Inferior parietal cortex (tissue), 1 donor: ENCODE measurements around the gene KRTAP10-9.
"Not testable (repeated sequence)": the region's sequence is repeated elsewhere in the genome, so short reads cannot be mapped to it uniquely, and the experiment has no call there.

Experiments
- DNase-seq: peaks from one replicate; pipeline ENCODE4 v3.0.0-alpha.2; 2016; ENCODE audit errors: extremely low spot score

KRTAP10-9 gene

DNA sequence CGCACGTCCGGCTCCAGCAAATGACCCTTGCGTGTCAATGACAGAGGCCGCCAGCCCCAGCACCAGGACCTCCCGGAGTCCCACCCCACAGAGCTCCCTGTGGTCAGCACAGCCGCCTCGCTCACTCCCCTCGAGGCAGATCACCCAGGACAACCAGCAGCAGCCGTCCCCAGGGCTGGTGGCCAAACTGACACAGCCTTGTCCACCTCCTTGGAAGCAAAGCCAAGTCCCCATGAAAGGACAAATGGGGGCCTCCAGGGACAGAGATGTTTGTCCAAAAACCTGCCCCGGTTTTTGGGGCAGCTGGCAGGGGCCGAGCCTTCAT, 12.4 kb downstream of the KRTAP10-9 start:
- DNase-seq = no peak

DNA sequence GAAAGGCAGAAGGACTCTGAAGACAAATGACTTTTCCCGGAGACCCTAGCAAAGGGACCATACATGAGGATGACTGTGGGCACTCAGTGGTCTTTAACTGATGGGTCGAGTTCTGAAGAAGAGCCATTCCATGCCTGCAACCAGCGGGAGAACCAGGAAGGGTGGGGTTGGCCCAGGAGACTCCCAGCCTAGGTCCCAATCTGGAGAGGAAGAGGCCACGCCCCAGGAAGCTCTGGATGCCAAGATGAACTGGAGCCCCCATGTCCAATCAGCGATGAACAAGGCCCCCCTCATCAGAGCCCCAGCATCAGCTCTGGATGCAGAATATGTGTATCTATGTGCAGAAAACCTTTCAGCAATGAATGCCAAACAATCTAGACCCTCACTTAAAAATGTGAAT, 13.9 kb downstream of the KRTAP10-9 start:
- no peak for DNase-seq

DNA sequence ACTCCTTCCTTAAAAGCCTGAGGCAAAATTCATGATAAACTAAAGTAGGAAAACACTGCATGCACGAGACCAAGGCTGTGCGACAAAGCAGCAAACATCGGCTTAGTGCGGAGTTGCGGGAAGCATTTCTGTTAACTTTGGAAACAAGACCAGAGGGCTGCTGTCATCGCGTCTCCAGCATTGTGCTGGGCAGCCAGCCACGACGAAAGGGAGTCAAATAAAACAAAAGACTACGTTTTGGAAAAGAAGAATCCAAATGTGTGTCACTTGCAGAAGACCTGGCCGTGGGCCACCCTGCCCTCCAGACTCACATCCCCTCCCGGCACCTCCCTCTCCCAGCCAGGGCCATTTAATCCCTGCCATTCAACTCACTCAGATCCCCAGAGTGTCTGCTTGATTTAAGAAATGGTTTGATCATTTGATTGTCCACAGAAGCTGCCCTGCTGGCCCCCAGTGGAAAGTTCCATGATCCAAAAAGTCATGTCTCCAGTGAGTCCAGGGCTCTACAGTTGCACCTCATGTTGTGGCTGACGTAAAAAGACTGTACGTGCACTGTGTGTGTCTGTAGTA, 16.9 kb downstream of the KRTAP10-9 start:
- DNase-seq = no peak

DNA sequence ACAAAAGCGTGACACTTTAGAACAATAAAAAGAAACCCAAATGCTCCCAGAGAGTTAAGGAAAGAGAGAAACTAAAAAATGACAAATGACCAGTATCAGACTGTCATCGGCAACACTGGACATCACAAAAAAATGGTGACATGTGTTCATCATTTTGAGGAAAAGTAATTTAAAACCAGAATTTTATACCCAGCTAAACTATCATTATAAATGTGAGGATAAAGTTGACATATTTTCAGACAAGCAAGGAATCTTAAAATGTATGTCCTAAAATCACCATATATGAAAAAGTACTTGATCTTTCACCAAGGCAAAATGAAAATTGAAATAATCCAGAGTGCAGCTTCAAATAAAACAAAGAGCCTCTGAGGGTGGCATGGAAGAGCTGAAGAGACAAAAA, 18.0 kb downstream of the KRTAP10-9 start:
- no peak for DNase-seq

DNA sequence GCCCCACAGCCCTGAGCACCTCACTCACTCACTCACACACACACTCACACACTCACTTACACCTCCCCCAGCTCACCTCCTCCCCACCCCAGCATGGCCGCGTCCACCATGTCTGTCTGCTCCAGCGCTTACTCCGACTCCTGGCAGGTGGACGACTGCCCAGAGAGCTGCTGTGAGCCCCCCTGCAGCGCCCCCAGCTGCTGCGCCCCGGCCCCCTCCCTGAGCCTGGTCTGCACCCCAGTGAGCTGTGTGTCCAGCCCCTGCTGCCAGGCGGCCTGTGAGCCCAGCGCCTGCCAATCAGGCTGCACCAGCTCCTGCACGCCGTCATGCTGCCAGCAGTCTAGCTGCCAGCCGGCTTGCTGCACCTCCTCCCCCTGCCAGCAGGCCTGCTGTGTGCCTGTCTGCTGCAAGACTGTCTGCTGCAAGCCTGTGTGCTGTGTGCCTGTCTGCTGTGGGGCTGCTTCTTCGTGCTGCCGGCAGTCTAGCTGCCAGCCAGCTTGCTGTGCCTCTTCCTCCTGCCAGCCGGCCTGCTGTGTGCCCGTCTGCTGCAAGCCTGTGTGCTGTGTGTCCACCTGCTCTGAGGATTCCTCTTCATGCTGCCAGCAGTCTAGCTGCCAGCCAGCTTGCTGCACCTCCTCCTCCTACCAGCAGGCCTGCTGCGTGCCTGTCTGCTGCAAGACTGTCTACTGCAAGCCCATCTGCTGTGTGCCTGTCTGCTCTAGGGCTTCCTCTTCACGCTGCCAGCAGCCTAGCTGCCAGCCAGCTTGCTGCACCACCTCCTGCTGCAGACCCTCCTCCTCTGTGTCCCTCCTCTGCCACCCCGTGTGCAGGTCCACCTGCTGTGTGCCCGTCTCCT, 19.7 kb downstream of the KRTAP10-9 start, which contains the start of gene KRTAP10-11:
Gene KRTAP10-11, plus strand, starts transcription at position 49 of the 856 bp plus-strand sequence. Its CDS starts 45 bp downstream, at position 94.
- not testable (repeated sequence) for DNase-seq

DNA sequence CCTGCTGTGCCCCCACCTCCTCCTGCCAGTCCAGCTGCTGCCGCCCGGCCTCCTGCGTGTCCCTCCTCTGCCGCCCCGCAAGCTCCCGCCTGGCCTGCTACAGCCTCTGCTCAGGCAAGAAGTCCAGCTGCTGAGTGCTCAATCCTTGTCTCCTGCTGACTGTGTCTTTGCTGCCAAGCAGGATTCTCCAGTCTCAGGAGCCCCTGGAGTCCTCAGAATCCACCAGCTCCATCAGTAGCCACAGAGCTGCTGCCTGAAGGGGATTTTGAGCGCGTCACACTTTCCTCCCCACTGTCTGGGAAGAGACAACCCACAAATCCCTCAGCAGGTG, 20.3 kb downstream of the KRTAP10-9 start:
- no peak for DNase-seq

DNA sequence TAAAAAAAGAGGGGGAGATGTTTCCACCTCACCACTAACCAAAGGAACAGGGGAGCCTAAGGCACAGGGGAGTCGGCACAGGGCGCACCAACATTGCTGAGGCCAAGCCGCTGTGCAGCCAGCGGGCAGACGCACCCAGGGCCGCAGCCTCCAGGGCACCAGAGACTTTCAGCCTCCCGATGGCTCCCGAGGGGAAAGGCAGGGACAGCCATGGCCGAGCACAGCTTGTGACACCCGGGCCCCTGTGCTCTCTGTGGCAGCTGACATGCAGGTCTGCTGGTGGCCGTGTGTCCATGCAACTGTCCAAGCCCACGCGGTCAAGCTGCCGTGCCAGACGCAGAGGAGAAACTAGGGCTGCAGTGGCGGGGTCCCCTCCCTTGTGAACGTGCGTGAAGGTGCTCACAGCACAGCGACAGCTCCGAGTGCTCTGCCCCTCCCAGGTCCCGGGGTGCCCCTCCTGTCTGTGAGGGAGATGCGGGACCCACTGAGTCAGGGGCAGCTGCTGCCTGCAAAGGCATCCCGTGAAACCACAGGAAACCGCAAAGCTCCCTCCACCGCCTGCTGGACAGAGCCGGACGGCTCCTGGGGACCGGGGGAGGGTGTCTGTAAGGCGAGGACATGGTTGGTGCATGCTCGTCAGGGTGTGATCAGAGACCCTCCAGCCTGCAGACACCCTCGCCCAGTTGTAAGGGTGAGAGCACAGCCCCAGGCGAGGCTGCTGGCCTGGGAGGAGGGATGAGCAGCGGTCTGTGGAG, 21.8 kb downstream of the KRTAP10-9 start:
- no peak for DNase-seq

DNA sequence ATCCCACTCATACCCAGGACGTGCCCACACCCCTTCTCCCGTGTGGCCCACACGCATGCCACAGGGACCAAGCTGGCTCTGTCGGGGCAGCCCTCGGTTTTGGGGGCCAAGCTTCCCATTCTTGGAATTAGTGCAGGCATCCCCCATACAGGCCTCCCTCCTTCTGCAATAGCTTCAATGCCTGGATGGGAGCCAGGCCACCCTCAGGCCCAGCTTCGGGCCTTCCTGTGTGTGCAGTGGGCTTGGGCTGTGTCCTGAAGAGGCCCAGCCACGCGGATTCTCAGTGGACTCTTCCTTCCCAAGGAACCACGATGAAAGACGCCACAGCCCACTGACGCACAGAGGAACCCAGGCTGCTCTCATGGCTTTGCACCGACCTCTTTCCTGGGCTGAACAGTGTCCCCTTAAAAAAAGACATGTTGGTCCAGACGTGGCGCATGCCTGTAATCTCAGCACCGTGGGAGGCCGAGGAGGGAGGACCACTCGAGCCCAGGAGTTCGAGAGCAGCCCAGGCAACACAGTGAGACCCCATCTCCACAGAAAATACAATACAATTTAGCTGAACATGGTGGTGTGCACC, 22.7 kb downstream of the KRTAP10-9 start:
- DNase-seq = no peak

DNA sequence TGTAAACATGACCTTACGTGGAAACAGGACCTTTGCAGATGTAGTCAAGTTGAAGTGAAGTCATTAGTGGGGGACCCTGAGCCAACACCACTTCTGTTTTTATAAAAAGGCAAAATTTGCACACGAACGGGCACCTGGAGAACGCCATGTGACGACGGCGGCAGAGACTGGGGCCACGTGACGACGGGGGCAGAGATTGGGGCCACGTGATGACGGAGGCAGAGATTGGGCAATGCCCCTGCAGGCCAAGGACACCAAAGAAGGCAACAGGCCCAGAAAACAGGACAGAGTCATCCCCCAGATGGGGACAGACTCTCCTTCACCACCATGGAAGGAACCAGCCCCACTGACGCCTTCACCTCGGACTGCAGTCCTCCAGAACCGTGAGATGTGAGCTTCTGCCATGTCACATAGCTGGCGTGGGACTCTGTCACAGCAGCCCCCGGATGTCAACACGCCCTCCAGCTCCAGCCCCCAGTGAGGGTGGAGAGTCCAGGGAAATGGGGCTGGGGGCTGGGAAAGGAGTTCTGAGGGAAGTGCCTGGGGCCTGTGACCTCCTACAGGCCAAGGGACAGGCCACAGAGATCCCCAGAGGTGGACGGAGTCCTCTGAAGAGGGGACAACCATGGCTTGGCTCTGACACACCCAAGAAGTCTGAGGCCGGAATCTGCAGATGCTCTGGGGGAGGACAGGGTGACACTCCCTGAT, 23.5 kb downstream of the KRTAP10-9 start:
- DNase-seq = no peak

DNA sequence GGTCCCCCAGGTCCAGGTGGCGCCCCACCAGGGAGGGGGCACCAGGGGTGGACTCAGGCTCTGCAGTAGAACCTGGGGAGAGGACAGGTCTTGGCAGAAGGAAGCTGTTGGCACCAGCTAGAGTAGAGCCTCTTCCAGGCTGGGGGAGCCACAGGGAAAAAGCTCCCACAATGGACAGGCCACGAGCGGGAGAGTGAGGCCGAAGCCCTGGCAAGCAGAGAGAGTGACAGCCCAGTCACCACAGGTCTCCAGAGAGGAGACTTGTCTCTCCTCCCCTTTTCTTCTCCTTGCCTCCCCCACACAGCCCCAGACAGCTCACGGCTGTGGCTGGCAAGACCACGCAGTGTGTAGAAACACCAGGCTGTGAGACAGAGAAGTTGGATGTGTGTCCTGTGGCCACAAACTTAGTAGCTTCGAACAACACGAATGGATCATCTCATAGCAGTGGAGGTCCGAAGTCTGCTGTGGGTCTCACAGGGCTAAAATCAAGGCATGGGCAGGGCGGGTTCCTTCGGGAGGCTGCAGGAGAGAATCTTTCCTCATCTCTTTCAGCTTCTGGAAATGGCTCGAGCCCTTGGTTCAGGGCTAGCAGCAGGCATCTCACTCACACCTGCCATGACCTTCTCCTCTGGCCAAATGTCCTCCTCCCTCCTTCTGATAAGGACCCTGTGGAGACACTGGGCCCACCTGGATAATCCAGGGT, 24.2 kb downstream of the KRTAP10-9 start:
- DNase-seq = no peak

DNA sequence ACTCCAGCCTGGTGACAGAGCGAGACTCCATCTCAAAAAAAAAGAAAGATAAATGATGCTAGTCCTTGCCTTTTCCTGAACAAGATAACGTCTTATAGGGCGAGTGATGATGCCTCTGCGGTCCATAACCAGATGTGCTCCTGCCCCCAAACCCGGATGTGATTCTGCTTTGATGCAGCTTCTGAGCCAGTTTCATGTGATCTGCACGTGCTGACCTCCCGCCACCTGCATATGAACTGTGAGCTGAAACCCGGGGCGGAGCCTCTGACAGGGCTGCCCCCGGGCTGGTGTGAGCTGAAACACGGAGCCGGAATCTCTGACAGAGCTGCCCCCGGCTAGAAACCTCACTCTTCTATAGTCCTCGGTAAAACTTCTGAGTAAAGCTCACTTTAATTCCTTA, 26.2 kb downstream of the KRTAP10-9 start:
- DNase-seq = no peak

DNA sequence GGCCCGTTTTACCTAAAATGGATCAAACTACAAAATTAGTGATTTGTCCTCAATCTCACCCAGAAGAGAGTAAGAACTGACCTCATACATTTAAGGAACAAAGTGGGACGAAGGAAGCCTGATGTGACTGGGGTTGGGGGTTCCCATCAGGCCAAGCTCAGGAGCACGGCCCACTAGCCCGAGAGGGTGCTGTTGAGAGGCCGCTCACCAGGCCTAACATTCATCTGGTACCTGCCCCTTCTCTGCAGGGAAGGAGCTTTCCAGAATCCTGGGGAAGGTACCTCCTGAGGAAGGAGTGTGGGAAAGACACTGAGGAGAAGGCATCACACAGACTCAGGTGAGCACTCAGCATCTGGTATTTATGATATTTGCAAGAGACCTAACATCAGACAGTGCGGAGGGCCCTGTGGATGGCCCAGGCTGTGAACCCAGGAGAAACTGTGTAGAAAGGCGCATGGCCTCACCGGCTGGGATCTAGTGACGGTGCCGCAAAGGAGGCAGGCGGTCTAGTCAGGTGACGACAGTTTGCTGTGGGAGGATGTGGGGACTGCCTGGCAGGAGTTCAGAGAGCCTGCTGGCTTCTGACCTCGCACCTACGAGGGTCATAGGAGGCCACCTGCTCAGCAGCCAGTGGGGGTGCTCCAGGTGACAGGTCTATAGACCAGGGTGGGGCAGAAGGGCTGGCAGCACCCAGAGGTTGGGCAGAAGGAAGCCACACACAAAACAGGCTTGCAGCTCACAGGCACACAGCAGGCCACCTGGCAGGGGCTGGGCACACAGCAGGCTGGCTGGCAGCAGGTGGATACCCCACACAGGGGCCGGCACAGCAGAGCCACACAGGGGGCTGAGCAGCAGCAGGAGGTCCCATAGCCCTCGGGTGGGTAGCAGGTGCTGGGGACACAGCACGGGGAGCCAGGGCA, 27.0 kb downstream of the KRTAP10-9 start:
- no peak for DNase-seq

DNA sequence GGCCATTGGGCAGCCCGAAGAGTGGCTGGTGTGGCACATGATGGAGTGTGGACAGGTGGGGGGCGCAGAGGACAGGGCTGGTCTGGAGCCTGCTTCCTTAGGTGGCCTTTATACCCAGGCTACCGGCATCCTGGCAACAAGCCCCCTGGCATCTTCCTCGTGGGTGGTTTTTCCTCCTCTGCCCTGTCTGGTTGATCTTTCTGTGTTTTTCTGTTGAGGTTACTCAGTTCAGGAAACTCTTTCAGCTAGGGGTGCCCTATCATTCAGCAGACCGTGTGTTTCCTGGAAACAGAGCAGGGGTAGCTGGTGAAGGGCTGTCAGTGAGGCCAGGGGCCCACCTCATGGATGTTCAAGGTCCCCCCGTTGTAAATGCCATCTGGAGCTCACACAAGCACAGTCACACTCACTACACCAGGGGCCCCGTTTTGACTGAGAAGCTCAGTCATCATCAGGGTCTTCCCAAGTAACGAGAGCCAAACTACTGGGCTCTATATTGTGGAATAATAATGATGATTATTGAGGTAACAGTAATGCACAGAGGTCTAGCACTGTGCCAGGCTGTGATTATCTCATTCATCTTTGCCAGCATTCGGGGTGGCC, 27.8 kb downstream of the KRTAP10-9 start, which contains the start of gene KRTAP12-4:
Gene KRTAP12-4, minus strand, starts transcription at position 84 of the 600 bp plus-strand sequence. Its CDS starts 45 bp downstream, at position 39.
- no peak for DNase-seq

DNA sequence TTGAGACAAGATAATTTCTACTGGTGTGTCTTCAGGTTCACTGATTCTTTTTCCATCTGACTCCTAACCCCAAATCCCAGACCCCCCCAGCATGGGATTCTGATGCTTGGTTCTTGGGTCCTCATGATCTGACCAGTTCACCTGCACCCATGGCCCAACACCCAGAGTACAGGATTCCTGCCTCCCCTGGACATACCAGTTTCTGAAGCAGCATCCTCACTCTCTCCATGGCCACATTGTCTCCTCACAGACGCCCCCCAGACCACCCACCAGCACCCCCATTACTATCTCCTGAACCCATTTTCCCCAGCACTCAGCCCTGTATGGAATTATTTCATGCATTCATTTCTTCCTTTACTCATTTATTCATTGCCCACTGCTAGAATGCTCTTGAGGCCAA, 30.0 kb downstream of the KRTAP10-9 start:
- DNase-seq = no peak

DNA sequence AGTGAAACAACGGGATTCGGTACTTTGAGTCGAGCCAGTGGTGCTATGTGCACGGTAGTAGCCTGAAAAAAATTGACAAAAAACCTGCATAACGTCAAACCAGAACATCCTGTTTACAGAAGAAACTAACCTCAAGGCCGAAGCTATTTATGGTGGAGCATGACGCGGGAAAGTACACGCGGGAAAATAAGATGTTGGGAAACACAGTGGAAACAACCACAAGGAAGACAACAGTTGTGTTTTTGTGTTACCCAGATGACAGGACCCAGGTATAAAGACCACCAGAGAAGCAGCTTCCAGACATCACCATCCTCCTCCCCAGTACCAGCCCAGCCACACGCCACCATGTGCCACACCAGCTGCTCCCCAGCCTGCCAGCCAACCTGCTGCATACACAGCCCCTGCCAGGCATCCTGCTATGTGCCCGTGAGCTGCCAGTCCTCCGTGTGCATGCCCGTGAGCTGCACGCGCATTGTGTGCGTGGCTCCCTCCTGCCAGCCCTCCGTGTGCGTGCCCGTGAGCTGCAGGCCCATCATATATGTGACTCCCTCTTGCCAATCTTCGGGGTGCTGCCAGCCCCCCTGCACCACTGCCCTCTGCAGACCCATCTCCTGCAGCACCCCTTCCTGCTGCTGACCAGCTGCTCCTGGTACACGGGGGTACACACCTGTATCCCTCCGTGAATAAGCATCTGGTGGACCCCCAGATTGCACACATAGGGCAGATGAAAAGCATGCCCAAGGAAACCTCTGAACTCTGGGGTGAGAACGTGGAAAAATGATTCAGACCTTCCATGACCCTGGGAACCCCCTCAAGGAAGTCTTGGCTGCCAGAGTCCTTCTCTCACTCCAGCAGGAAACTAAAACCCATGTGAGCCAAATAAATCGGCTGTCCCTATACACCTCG, 31.0 kb downstream of the KRTAP10-9 start, which contains the start of gene KRTAP12-3:
Gene KRTAP12-3, plus strand, starts transcription at position 298 of the 906 bp plus-strand sequence. Its CDS starts 48 bp downstream, at position 346.
- DNase-seq = no peak

DNA sequence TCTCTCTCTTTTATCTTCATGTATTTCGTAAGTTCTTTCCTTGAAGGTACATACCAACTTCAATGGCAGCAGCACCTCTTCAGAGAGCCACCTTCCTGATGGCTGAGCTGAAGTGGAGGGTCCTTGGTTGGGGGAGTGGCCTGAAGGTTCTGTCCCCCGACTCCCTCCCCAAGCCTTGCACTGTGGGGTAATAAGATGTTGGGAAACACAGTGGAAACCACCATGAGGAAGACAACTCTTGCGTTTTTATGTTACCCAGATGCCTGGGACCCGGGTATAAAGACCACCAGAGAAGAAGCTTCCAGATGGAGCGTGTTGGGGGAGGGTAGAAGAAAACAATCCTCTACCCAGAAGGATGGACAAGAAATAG, 31.6 kb downstream of the KRTAP10-9 start:
- DNase-seq = no peak

DNA sequence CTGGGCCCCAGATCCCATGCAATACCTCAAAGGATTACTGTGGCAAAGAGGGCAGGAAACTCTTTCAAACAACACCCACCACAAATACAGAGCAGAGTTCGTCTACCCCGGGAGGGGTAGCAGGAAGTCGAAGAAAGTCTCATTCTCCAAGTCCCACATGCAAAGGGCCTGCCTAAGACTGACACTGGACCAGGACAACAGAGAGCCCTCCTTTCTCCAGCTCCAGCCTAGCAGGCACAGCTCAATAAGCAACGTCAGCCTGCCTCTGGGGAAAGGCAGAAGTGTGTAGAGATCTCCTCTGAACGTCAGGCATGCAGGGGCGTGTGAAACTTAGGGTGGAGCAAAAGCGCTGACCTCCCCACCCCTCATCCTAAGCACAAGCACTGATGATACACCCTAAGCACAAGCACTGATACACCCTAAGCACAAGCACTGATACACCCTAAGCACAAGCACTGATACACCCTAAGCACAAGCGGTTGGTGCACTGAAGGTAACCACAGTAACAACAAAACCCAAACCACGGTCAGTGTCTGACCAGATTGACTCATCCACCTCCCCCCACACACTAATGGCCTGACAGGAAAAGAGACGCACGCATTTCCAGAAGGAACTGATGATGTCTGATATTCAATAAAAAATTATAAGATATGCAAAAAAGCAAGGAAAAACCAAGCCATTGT, 32.2 kb downstream of the KRTAP10-9 start:
- DNase-seq = no peak

DNA sequence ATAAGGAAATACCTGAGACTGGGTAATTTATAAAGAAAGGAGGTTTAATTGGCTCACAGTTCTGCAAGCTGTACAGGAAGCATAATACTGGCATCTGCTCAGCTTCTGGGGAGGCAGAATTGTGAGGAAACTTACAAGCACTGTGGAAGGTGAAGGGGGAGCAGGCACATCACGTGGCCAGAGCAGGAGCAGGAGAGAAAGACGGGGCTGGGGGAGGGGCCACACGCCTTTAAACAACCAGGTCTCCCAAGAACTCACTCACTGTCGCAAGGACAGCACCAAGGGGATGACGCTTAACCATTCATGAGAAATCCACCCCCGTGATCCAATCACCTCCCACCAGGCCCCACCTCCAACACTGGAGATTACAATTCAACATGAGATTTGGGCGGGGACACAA, 34.7 kb downstream of the KRTAP10-9 start:
- not testable (repeated sequence) for DNase-seq
